Measurements from ENCODE around the gene COL2A1. TPM values are rescaled to one million over a fixed set of nuclear protein-coding genes. Genes with fewer than 3 reads are reported as not detected.

COL2A1 gene
- total RNA-seq, 1 donor from 2014 or later = 86.4 TPM

DNA sequence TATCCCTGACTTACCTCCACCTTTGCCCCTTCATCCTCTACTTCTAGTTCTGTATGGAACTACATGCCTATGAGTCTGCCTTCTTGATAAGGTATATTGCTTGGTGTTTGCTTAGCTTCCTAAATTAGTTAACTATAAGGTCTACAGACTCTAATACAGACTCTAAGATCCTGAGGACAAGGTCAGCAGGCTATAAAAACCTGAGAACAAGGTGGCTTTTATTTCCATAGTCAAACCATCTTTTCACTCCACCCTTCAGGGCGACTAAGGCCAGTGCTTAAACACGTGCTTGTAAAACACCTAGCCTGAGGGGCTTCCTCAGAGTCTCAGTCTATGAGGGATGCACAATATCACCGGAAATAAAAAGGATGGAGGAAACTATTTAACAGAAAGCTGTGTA is 36.1 kb upstream of the COL2A1 start:
- no peak overlapping the region for H3K4me3 Mint-ChIP-seq
- H3K27me3 Mint-ChIP-seq (ENCODE audit: low read depth) = no peaks in the 10 kb centered on the region
- TF ChIP-seq, protein P1, sequence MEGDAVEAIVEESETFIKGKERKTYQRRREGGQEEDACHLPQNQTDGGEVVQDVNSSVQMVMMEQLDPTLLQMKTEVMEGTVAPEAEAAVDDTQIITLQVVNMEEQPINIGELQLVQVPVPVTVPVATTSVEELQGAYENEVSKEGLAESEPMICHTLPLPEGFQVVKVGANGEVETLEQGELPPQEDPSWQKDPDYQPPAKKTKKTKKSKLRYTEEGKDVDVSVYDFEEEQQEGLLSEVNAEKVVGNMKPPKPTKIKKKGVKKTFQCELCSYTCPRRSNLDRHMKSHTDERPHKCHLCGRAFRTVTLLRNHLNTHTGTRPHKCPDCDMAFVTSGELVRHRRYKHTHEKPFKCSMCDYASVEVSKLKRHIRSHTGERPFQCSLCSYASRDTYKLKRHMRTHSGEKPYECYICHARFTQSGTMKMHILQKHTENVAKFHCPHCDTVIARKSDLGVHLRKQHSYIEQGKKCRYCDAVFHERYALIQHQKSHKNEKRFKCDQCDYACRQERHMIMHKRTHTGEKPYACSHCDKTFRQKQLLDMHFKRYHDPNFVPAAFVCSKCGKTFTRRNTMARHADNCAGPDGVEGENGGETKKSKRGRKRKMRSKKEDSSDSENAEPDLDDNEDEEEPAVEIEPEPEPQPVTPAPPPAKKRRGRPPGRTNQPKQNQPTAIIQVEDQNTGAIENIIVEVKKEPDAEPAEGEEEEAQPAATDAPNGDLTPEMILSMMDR (IDR thresholded peaks at IDR 0.05; ENCODE audit: unreplicated experiment) = no peak
- peaks cover 17% of the 10 kb centered on the region for H3K4me1 Mint-ChIP-seq
- no peaks in the 10 kb centered on the region for H3K9me3 Mint-ChIP-seq
- peaks cover 6% of the 10 kb centered on the region for H3K36me3 Mint-ChIP-seq
- H3K27ac Mint-ChIP-seq = no peak overlapping the region
- no peak for DNase-seq (ENCODE audit: low spot score in 2 of 2, unreplicated experiment in 2 of 2)

DNA sequence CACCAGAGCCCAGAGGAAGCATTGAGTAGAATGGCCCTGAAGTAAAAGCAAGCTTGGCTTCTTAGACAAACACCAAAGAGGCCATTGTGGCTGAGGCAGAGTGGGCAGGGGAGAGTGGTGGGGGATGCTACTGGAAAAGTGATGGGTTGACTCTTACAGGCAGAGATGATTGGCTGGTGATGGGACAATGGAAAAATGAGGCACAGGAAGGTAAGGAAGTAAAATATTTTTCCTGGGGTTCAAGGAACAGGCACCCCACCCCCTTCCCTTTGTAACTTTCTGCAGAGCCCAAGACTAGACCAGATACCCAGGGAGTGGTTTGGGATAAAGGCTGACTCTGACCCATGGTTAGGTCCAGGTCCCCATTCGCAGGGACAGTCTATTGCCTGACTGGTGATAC is 34.9 kb upstream of the COL2A1 start:
- DNase-seq (ENCODE audit: low spot score in 2 of 2, unreplicated experiment in 2 of 2) = no peak
- Mint-ChIP-seq H3K4me1 (peaks cover 17% of the 10 kb centered on the region), H3K36me3 (peaks cover 3% of the 10 kb centered on the region), H3K4me3 (no peak overlapping the region), H3K27me3 (ENCODE audit: low read depth) (no peaks in the 10 kb centered on the region), H3K9me3 (no peaks in the 10 kb centered on the region), H3K27ac (no peak overlapping the region)
- TF ChIP-seq, protein P1 (IDR thresholded peaks at IDR 0.05; ENCODE audit: unreplicated experiment) = no peak

DNA sequence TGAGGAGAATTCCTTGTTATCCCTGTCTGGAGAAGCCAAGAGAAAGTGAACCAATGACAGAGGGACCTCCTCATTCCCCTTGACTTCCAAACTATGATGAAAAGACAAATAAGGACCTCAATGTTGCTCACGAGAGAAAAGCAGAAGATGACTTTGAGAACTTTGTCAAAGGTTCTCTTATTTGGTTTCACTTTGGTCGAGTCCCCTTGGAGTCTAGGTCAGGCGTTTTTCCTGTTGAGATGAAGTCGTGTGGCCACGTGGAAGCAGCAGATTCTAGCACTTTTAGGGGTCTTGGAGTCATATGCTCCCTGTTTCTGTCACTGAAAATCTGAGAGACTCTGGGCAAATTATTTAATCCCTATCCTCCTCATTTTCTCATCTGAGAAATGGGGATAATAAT is 33.8 kb upstream of the COL2A1 start:
- no peaks in the 10 kb centered on the region for H3K27me3 Mint-ChIP-seq (ENCODE audit: low read depth)
- TF ChIP-seq, protein P1 (IDR thresholded peaks at IDR 0.05; ENCODE audit: unreplicated experiment) = no peak
- no peak overlapping the region for H3K4me3 Mint-ChIP-seq
- H3K4me1 Mint-ChIP-seq = peaks cover 17% of the 10 kb centered on the region
- DNase-seq (ENCODE audit: low spot score in 2 of 2, unreplicated experiment in 2 of 2) = no peak
- H3K27ac Mint-ChIP-seq = peak overlapping the region; percentile 91
- H3K9me3 Mint-ChIP-seq = no peaks in the 10 kb centered on the region
- H3K36me3 Mint-ChIP-seq = no peaks in the 10 kb centered on the region

DNA sequence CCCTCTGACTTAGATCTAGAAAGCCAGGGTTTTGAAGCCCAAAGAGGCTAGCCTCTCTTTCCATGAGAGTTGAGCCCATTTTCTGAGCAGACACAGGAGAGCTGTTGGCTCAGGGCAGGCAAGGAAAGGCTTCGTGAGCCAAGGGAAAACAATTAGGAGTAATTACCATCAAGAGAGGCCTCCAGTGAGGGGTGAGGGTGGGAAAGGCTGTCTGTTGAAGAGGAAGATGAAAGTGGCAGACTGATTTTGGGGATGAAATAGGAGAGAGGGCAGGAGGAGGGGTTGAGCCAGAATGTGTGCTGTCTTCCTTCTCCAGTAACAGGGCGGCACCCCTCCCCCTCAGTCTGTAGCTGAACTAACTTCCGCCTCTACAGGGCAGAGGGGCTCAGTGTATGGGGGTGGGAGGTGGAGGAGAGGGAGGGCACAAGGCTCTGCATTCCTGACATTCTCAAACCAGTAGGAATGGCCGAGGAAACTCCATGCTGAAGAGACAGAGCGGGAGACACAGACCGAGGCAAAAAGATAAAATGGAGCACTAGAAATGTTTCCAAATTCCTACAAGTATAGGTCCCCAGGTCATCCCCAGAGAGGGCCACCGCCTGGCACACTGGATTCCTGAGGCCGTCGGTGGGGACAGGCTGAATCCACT is 33.1 kb upstream of the COL2A1 start:
- Mint-ChIP-seq H3K4me3 (peak overlapping the region; percentile 1), H3K9me3 (no peaks in the 10 kb centered on the region), H3K27me3 (ENCODE audit: low read depth) (no peaks in the 10 kb centered on the region), H3K27ac (peak overlapping the region; percentile 91), H3K36me3 (no peaks in the 10 kb centered on the region), H3K4me1 (peaks cover 17% of the 10 kb centered on the region)
- TF ChIP-seq, protein P1 (IDR thresholded peaks at IDR 0.05; ENCODE audit: unreplicated experiment) = no peak
- peak; percentile 68 to 80 for DNase-seq (ENCODE audit: low spot score in 2 of 2, unreplicated experiment in 2 of 2)

DNA sequence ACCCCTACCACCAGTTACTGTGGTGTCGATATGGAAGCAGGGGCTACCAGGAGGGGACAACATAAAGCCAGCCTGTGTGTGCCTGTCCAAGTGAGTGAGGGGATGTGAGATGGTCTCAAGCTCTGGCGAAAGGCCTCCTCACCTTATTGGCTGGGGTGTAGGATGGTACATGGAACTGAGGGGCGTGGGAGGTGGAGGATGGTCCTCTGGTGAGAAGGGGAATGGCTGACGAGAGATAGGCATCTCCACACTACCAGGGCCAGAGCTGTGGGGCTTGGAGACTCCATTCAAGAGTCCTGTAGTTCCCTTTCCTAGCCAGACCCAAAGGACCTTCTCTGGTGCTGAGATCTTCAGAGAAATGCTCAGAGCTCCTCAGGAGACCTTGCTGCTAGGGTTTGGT is 32.5 kb upstream of the COL2A1 start:
- TF ChIP-seq, protein P1 (IDR thresholded peaks at IDR 0.05; ENCODE audit: unreplicated experiment) = no peak
- Mint-ChIP-seq H3K36me3 (no peaks in the 10 kb centered on the region), H3K27ac (peak overlapping the region; percentile 91), H3K9me3 (no peaks in the 10 kb centered on the region), H3K4me3 (no peak overlapping the region), H3K27me3 (ENCODE audit: low read depth) (no peaks in the 10 kb centered on the region), H3K4me1 (peaks cover 17% of the 10 kb centered on the region)
- DNase-seq (ENCODE audit: low spot score in 2 of 2, unreplicated experiment in 2 of 2) = no peak
